Measurements from ENCODE around the gene KANSL3.
A peak's percentile ranks its signal among the peaks of the same experiment; 100 is the strongest.

The KANSL3 gene

DNA sequence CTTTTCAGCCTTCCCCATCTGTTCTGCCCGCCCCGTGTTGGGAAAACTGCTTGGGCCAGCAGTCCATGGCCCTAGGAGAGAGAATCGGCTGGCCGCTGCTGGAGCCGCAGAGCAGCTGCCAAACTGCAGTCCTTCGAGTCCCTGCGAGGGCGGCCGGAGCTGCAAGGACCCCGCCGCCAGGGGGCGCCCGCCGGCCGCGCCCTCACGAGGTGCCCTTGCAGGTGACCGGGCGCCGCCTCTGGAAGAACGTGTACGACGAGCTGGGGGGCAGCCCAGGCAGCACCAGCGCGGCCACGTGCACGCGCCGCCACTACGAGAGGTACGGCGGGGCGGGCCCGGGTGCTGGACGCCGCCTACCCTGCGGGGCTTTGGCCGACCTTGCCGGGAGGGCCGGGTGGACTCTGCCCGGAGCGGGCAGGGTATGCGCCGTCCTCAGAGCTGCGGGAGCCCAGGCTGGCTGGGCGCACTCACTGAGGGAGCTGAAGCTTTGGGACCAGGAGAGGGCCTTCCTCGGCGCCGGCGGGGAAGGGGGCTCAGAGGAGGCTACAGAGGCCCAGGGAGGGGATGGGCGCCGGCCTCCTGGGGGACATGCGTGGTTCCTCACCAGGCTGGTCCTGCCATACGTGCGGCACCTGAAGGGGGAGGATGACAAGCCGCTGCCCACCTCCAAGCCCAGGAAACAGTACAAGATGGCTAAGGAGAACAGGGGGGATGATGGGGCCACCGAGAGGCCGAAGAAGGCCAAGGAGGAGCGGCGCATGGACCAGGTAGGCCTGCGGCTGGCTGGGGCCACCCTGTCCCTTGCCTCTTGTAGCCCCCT is 87.9 kb downstream of the KANSL3 start:
- TF ChIP-seq, protein P1, sequence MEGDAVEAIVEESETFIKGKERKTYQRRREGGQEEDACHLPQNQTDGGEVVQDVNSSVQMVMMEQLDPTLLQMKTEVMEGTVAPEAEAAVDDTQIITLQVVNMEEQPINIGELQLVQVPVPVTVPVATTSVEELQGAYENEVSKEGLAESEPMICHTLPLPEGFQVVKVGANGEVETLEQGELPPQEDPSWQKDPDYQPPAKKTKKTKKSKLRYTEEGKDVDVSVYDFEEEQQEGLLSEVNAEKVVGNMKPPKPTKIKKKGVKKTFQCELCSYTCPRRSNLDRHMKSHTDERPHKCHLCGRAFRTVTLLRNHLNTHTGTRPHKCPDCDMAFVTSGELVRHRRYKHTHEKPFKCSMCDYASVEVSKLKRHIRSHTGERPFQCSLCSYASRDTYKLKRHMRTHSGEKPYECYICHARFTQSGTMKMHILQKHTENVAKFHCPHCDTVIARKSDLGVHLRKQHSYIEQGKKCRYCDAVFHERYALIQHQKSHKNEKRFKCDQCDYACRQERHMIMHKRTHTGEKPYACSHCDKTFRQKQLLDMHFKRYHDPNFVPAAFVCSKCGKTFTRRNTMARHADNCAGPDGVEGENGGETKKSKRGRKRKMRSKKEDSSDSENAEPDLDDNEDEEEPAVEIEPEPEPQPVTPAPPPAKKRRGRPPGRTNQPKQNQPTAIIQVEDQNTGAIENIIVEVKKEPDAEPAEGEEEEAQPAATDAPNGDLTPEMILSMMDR (IDR thresholded peaks at IDR 0.05; ENCODE audit: insufficient read depth, low read depth, low read length, missing control alignments) = no peak
- no peak overlapping the region for H3K4me3 ChIP-seq (ENCODE audit: low read length)
- peak; percentile 55 for DNase-seq (ENCODE audit: low read depth)

DNA sequence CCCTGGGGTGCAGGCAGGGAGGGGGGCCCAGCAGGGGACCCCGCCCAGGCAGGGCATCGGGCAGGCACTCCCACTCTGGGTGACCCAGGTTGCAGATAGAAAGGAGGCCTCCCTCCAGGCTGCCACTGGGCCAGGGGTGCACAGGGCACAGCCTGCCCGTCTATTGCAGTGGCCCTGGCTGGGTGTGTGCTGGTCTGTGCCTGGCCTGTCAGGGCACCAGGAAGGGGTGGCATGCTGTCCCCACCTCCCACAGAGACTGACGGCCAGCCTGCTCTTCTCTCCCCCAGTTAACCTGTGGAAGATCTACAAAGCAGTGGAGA is 88.7 kb downstream of the KANSL3 start:
- no peak overlapping the region for H3K4me3 ChIP-seq (ENCODE audit: low read length)
- DNase-seq (ENCODE audit: low read depth) = no peak
- TF ChIP-seq, protein P1 (IDR thresholded peaks at IDR 0.05; ENCODE audit: insufficient read depth, low read depth, low read length, missing control alignments) = no peak

DNA sequence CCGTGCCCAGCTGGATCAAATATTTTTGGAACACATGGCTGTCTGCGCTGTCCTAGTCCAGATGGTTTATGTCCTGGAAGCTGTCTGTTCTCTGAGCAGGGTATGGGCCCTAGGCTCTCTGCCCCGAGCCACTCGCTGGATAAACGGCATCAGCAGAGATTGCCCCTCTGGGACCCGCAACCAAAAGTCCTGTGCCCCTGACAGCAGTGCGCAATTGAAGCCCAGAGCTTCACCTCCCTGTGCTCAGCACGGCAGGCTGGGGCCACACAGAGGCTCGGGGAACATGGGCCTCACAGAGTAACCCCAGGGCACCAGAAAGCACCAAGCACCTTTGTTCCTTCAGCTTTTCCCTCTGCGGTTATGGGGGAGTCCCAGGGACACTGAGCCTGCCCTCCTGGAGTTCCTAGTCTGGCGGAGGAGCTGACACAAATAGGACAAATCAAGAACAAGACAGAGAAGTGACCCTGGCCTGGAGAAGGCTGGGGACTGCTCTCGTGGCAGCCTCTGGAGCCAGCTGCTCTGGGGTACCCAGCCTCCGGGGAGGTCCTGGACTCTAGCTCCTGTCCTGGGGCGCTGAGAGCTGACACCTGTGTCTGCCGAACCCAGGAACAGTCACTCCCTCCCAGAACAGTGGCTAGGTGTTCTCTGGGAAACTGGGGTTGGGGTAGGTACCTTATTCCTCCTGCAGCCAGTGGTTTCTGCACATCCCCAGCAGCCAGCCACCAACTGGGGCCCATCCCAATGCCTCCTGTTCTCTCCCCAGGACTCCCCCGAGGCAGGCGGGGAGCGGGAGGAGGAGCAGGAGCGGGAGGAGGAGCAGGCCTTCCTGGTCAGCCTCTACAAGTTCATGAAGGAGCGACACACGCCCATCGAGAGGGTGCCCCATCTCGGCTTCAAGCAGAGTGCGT is 89.3 kb downstream of the KANSL3 start:
- DNase-seq (ENCODE audit: low read depth) = no peak
- no peak overlapping the region for H3K4me3 ChIP-seq (ENCODE audit: low read length)
- TF ChIP-seq, protein P1 (IDR thresholded peaks at IDR 0.05; ENCODE audit: insufficient read depth, low read depth, low read length, missing control alignments) = no peak

DNA sequence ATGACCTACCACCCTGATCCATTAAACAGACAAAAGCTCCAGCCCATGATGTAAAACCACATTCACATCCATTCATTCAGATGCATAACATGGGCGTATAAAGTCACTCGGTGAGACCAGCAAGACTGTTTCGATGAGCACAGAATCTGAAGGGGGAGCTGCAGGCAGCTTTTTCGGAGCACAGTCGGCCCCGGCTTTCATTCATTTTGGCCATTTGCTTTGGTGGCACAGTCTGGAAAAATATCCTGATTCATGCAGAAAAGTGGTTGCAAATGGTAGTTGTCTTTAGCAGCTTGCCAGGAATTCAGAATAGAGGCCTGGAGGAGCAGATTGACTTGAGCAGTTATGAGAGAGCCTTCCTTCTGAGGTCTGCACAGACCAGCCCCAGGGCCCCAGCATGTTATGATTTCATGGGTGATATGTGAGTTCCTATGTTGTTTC is 90.4 kb downstream of the KANSL3 start:
- DNase-seq (ENCODE audit: low read depth) = no peak
- H3K4me3 ChIP-seq (ENCODE audit: low read length) = no peak overlapping the region
- TF ChIP-seq, protein P1 (IDR thresholded peaks at IDR 0.05; ENCODE audit: insufficient read depth, low read depth, low read length, missing control alignments) = no peak

DNA sequence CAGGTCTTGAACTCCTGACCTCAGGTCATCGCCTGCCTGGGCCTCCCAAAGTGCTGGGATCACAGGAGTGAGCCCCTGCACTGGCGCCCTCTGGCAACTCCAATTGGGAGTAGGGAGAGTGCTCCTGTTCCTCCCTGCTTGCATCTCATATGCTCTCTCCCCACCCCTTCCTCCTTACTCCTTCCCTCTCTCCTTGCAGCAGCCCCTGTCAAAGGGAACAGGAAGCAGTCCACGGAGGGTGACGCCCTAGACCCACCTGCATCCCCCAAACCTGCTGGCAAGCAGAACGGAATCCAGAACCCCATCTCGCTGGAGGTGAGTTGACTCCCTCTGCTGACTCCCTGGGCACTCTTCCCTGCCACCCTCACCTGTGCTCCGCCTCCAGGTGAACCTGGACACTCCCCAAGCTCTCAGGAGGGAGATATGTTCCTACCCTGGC is 90.9 kb downstream of the KANSL3 start:
- DNase-seq (ENCODE audit: low read depth) = no peak
- no peak overlapping the region for H3K4me3 ChIP-seq (ENCODE audit: low read length)
- TF ChIP-seq, protein P1 (IDR thresholded peaks at IDR 0.05; ENCODE audit: insufficient read depth, low read depth, low read length, missing control alignments) = no peak

DNA sequence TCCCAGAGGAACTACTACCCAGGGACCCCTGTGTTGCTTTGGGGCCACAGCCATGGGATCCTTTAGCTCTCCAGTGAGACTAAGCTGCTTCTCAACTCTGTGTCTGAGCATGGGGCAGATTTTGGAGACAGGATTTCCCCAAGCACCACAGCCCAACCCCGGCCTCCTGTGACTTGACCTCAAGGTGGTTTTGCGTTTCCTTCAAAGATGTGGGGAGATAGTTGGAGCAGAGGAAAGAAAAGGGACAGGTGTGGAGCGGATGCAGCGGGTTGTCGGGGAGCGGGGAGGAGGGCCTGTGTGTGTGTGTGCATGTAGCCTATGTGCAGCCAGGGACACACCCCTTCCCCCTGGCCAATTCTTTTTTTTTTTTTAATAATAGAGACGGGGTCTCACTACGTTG is 91.3 kb downstream of the KANSL3 start:
- DNase-seq (ENCODE audit: low read depth) = no peak
- TF ChIP-seq, protein P1 (IDR thresholded peaks at IDR 0.05; ENCODE audit: insufficient read depth, low read depth, low read length, missing control alignments) = no peak
- H3K4me3 ChIP-seq (ENCODE audit: low read length) = no peak overlapping the region

Measured in epithelial cell of esophagus (primary cell).